ENCODE measurements around the gene ZKSCAN1.
A peak's percentile ranks its signal among the peaks of the same experiment; 100 is the strongest.

Gene ZKSCAN1

DNA sequence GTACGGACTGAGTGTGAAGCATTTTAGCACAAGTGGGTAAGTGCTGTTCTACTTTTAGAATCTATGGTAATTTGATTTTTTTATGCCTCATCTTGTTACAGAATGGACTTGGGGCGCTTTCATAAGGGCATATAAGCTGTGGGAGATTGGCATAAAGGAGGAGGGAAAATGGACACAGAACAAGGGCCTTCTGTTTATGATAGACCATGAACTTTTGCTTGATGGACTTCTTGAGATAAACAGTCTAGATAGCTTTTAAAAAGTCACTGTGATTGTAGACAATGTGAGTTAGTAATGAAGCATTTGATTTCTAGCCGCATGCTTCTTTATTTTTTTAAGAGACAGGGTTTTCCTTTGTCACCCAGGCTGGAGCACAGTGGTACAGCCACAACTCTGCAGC lies 36.2 kb downstream of the ZKSCAN1 start:
- peaks cover 17% of the 10 kb centered on the region for H3K4me1 ChIP-seq (ENCODE audit: control insufficient read depth, low read length)
- no peaks in the 10 kb centered on the region for H3K9me3 ChIP-seq (ENCODE audit: control insufficient read depth, insufficient read depth, low read length)
- TF ChIP-seq, protein P1, sequence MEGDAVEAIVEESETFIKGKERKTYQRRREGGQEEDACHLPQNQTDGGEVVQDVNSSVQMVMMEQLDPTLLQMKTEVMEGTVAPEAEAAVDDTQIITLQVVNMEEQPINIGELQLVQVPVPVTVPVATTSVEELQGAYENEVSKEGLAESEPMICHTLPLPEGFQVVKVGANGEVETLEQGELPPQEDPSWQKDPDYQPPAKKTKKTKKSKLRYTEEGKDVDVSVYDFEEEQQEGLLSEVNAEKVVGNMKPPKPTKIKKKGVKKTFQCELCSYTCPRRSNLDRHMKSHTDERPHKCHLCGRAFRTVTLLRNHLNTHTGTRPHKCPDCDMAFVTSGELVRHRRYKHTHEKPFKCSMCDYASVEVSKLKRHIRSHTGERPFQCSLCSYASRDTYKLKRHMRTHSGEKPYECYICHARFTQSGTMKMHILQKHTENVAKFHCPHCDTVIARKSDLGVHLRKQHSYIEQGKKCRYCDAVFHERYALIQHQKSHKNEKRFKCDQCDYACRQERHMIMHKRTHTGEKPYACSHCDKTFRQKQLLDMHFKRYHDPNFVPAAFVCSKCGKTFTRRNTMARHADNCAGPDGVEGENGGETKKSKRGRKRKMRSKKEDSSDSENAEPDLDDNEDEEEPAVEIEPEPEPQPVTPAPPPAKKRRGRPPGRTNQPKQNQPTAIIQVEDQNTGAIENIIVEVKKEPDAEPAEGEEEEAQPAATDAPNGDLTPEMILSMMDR (IDR thresholded peaks at IDR 0.05; ENCODE audit: low read depth, low read length, poor library complexity, severe bottlenecking): no peak
- TF ChIP-seq EZH2phosphoT487 (IDR thresholded peaks at IDR 0.05; ENCODE audit: borderline replicate concordance, low read length): no peak

DNA sequence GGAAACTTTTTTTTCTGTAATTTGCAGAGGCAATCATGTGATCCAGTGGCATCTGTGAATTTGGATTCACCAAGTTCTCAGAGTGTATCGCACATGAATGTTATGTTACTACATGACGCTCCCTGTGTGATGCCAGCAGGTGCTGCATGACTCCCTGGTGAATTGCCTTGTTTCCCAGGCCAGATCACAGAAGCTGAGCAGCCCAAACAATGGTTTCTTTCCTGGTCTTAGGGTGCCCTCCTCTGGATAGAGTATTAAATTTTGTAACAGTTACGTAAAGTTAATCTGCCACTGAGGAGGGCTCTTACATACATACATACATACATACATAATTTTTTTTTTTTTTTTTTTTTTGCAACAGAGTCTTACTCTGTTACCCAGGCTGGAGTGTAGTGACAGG lies 37.8 kb downstream of the ZKSCAN1 start:
- Histone ChIP-seq H3K79me2 (ENCODE audit: control insufficient read depth, low read length) (peaks cover 9% of the 10 kb centered on the region), H3K36me3 (ENCODE audit: control insufficient read depth, low read length) (no peaks in the 10 kb centered on the region; the same call in 1 of the 2 replicates), H3K4me3 (ENCODE audit: low read length) (no peak overlapping the region), H4K20me1 (ENCODE audit: control insufficient read depth, insufficient read depth, low read depth, low read length) (no peaks in the 10 kb centered on the region), H3F3A (ENCODE audit: control insufficient read depth, insufficient read depth) (no peaks in the 10 kb centered on the region; the same call in 1 of the 2 replicates), H3K27me3 (ENCODE audit: control insufficient read depth, low read length) (no peaks in the 10 kb centered on the region), H3K9me2 (replicated peaks; ENCODE audit: control insufficient read depth, low read length) (0 out of 2 replicates have a peak, but pooled peaks cover 4% of the 10 kb centered on the region), H3K9me3 (ENCODE audit: control insufficient read depth, insufficient read depth, low read length) (no peaks in the 10 kb centered on the region), H3K4me1 (ENCODE audit: control insufficient read depth, low read length) (peaks cover 17% of the 10 kb centered on the region), H3K27ac (ENCODE audit: low read depth, low read length) (no peak overlapping the region), H3K4me2 (ENCODE audit: low read length) (no peak overlapping the region)
- TF ChIP-seq, protein P1 (IDR thresholded peaks at IDR 0.05; ENCODE audit: low read depth, low read length, poor library complexity, severe bottlenecking): peak; percentile 42
- no peak for TF ChIP-seq EZH2phosphoT487 (IDR thresholded peaks at IDR 0.05; ENCODE audit: borderline replicate concordance, low read length)

More for the DNA sequence above, 36.2 kb downstream of the ZKSCAN1 start:
- Histone ChIP-seq H3K27me3 (ENCODE audit: control insufficient read depth, low read length) (no peaks in the 10 kb centered on the region), H3K4me2 (ENCODE audit: low read length) (no peak overlapping the region), H3F3A (ENCODE audit: control insufficient read depth, insufficient read depth) (no peaks in the 10 kb centered on the region; the same call in 1 of the 2 replicates), H3K9me2 (replicated peaks; ENCODE audit: control insufficient read depth, low read length) (0 out of 2 replicates have a peak, but pooled peaks cover 4% of the 10 kb centered on the region), H3K36me3 (ENCODE audit: control insufficient read depth, low read length) (no peaks in the 10 kb centered on the region), H4K20me1 (ENCODE audit: control insufficient read depth, insufficient read depth, low read depth, low read length) (no peaks in the 10 kb centered on the region), H3K27ac (ENCODE audit: low read depth, low read length) (no peak overlapping the region), H3K79me2 (ENCODE audit: control insufficient read depth, low read length) (peaks cover 9% of the 10 kb centered on the region), H3K4me3 (ENCODE audit: low read length) (no peak overlapping the region)

DNA sequence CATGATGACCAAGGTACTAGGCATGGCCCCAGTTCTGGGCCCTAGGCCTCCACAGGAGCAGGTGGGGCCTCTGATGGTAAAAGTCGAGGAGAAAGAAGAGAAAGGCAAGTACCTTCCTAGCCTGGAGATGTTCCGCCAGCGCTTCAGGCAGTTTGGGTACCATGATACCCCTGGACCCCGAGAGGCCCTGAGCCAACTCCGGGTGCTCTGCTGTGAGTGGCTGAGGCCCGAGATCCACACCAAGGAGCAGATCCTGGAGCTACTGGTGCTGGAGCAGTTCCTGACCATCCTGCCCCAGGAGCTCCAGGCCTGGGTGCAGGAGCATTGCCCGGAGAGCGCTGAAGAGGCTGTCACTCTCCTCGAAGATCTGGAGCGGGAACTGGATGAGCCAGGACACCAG lies 41.6 kb downstream of the ZKSCAN1 start:
- Histone ChIP-seq H3K27me3 (ENCODE audit: control insufficient read depth, low read length) (no peaks in the 10 kb centered on the region), H3F3A (ENCODE audit: control insufficient read depth, insufficient read depth) (no peaks in the 10 kb centered on the region), H3K4me3 (ENCODE audit: low read length) (no peak overlapping the region), H3K4me1 (ENCODE audit: control insufficient read depth, low read length) (peaks cover 11% of the 10 kb centered on the region), H3K9me3 (ENCODE audit: control insufficient read depth, insufficient read depth, low read length) (no peaks in the 10 kb centered on the region), H3K36me3 (ENCODE audit: control insufficient read depth, low read length) (peaks cover 5% of the 10 kb centered on the region), H3K79me2 (ENCODE audit: control insufficient read depth, low read length) (no peaks in the 10 kb centered on the region), H3K27ac (ENCODE audit: low read depth, low read length) (no peak overlapping the region), H3K4me2 (ENCODE audit: low read length) (no peak overlapping the region), H3K9me2 (replicated peaks; ENCODE audit: control insufficient read depth, low read length) (no peaks in the 10 kb centered on the region), H4K20me1 (ENCODE audit: control insufficient read depth, insufficient read depth, low read depth, low read length) (no peaks in the 10 kb centered on the region)
- TF ChIP-seq, protein P1 (IDR thresholded peaks at IDR 0.05; ENCODE audit: low read depth, low read length, poor library complexity, severe bottlenecking): no peak
- no peak for TF ChIP-seq EZH2phosphoT487 (IDR thresholded peaks at IDR 0.05; ENCODE audit: borderline replicate concordance, low read length)
